Measurements from ENCODE around the gene RFX1. TPM values are rescaled to one million over a fixed set of nuclear protein-coding genes. Genes with fewer than 3 reads are reported as not detected.

The RFX1 gene
- total RNA-seq, 4 donors from 2014 or later = 2.7 to 7.2 (median 4.4) TPM

- no peak overlapping the region for H3K4me3 ChIP-seq
- no peaks in the 10 kb centered on the region for H3K27me3 ChIP-seq
- no peak for TF ChIP-seq POLR2A (IDR thresholded peaks at IDR 0.05)
- TF ChIP-seq, protein P1, sequence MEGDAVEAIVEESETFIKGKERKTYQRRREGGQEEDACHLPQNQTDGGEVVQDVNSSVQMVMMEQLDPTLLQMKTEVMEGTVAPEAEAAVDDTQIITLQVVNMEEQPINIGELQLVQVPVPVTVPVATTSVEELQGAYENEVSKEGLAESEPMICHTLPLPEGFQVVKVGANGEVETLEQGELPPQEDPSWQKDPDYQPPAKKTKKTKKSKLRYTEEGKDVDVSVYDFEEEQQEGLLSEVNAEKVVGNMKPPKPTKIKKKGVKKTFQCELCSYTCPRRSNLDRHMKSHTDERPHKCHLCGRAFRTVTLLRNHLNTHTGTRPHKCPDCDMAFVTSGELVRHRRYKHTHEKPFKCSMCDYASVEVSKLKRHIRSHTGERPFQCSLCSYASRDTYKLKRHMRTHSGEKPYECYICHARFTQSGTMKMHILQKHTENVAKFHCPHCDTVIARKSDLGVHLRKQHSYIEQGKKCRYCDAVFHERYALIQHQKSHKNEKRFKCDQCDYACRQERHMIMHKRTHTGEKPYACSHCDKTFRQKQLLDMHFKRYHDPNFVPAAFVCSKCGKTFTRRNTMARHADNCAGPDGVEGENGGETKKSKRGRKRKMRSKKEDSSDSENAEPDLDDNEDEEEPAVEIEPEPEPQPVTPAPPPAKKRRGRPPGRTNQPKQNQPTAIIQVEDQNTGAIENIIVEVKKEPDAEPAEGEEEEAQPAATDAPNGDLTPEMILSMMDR (IDR thresholded peaks at IDR 0.05 in 4 of 5, conservative IDR thresholded peaks at IDR 0.05 in 1 of 5) = no peak
- intact Hi-C loops (cut with DNase I; ENCODE audit: low total_unique reads) (loop anchor here (10.0 kb wide), 1 partner anchor 206 kb away; the partner anchor contains the start of gene ZSWIM4), in situ Hi-C loops (cut with MboI; ENCODE audit: low sequenced_read_pairs in 4 of 4) (loop anchor here in 1 of 4 donors (5.0 kb wide), 1 partner anchor 49 kb away; the partner anchor contains the start of gene DCAF15)
- DNase-seq = no peak
- no peak for ATAC-seq
- no peaks in the 10 kb centered on the region for H3K9me3 ChIP-seq
- H3K36me3 ChIP-seq = no peaks in the 10 kb centered on the region
- H3K27ac ChIP-seq = peak overlapping the region; percentile 96 to 100 (median 99)
- H3K4me1 ChIP-seq = peaks cover 40 to 47% of the 10 kb centered on the region in 2 donors
Observed at GRCh38 chr19:14000691-14001375, 5.3 kb downstream of the RFX1 start.

DNA sequence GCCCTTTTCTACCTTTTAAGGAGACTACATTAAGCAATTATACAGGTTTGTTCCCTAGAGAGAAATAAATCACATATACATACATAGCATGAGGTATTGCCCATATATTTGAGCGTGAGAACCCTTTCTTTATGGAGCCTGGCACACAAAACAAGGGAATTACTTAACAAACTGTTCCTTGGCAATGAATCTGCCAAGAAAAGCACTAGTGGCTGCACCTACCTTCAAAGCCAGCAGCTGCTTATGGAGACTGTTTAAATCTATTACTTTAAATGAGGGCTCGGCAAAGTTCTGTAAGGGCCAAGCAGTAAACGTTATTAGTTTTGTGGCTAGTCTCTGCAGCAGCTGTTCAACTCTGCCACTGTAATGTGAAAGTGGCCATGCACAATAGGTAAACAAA lies 7.0 kb downstream of the RFX1 start:
- in situ Hi-C loops (cut with MboI; ENCODE audit: low sequenced_read_pairs in 4 of 4) = no loop called here
- ATAC-seq (no peak), DNase-seq (no peak)
- Histone ChIP-seq H3K4me1 (peaks cover 34 to 42% of the 10 kb centered on the region in 2 donors), H3K4me3 (no peak overlapping the region), H3K27ac (no peak overlapping the region), H3K36me3 (no peaks in the 10 kb centered on the region), H3K27me3 (no peaks in the 10 kb centered on the region), H3K9me3 (no peaks in the 10 kb centered on the region)
- intact Hi-C loops (cut with DNase I; ENCODE audit: low total_unique reads) = no loop called here
- no peak for TF ChIP-seq POLR2A (IDR thresholded peaks at IDR 0.05)
- TF ChIP-seq, protein P1 (IDR thresholded peaks at IDR 0.05 in 4 of 5, conservative IDR thresholded peaks at IDR 0.05 in 1 of 5) = no peak

DNA sequence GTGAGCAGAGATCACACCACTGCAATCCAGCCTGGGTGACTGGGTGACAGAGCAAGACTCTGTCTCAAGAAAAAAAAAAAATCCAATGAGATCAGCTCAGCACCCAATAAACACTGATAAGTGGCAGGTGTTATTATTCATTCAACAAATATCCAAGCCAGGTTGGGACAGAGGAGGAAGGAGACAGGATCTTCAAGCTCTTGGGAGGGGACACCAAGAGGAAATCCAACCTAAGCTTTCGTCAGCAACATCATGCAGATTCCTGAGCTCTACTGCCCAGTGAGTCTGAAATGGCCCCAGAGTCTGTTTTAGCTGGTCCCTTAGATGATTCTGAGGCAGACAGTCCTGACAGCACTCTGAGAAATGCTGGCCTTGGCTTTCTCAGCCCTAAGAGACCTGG lies 7.7 kb downstream of the RFX1 start:
- TF ChIP-seq, protein P1 (IDR thresholded peaks at IDR 0.05 in 4 of 5, conservative IDR thresholded peaks at IDR 0.05 in 1 of 5) = no peak
- TF ChIP-seq POLR2A (IDR thresholded peaks at IDR 0.05) = no peak
- H3K27ac ChIP-seq = peak overlapping the region in 1 of 4 donors; percentile 70
- H3K36me3 ChIP-seq = no peaks in the 10 kb centered on the region
- intact Hi-C loops (cut with DNase I; ENCODE audit: low total_unique reads) = no loop called here
- ATAC-seq = no peak
- H3K9me3 ChIP-seq = no peaks in the 10 kb centered on the region
- in situ Hi-C loops (cut with MboI; ENCODE audit: low sequenced_read_pairs in 4 of 4) = no loop called here
- H3K27me3 ChIP-seq = no peaks in the 10 kb centered on the region
- no peak overlapping the region for H3K4me3 ChIP-seq
- H3K4me1 ChIP-seq = peaks cover 27 to 36% of the 10 kb centered on the region in 2 donors
- no peak for DNase-seq

DNA sequence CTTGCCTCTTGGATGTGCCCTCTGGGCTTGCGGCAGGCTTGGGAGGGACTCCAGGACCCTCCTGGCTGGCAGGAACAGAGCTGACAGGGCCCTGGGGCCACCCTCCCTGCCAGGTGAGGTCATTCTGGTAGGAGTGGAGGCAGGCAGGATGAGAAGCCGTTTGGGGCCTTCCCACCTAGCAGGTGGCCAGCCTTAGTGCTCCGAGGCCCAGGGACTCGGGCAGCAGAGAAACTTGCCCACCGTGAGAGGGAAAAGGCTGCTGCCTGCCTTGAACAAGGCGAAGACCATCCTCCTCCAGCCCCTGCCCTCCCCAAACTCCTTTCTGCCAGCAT lies 8.5 kb downstream of the RFX1 start:
- intact Hi-C loops (cut with DNase I; ENCODE audit: low total_unique reads) = no loop called here
- no peak for DNase-seq

More for the DNA sequence above, 8.5 kb downstream of the RFX1 start:
- H3K9me3 ChIP-seq = no peaks in the 10 kb centered on the region
- TF ChIP-seq POLR2A (IDR thresholded peaks at IDR 0.05) = no peak
- TF ChIP-seq, protein P1 (IDR thresholded peaks at IDR 0.05 in 4 of 5, conservative IDR thresholded peaks at IDR 0.05 in 1 of 5) = no peak
- no peak overlapping the region for H3K4me3 ChIP-seq
- peak overlapping the region; percentile 2 to 70 (median 38) for H3K27ac ChIP-seq
- in situ Hi-C loops (cut with MboI; ENCODE audit: low sequenced_read_pairs in 4 of 4) = no loop called here
- H3K36me3 ChIP-seq = no peaks in the 10 kb centered on the region
- H3K4me1 ChIP-seq = peaks cover 19 to 28% of the 10 kb centered on the region in 2 donors
- ATAC-seq = no peak
- H3K27me3 ChIP-seq = no peaks in the 10 kb centered on the region

Measured in gastrocnemius medialis (tissue), 4 donors.